Esophagus squamous epithelium (tissue), 5 donors: Measurements from ENCODE around the gene TNFRSF4. TPM values are rescaled to one million over a fixed set of nuclear protein-coding genes. Genes with fewer than 3 reads are reported as not detected.
"Not testable (repeated sequence)": the region's sequence is repeated elsewhere in the genome, so short reads cannot be mapped to it uniquely, and the experiment has no call there.

Source experiments
- DNase-seq: peaks from one replicate; lab custom pipeline; 2025; lab: John Stamatoyannopoulos, UW
- H3K27ac ChIP-seq, 4 donors: fragments of 200-600 bp; sonication (generic); one replicate each; pipeline ENCODE4 v1.5.1; 2016 to 2019; ENCODE audit warnings: mild to moderate bottlenecking in 1 of 4
- H3K27me3 ChIP-seq, 4 donors: fragments of 200-600 bp; sonication (generic); 1 replicate in 3 of 4; 2 replicates in 1 of 4; pipeline versions ENCODE4 v1.5.1 to v1.6.0; 2017 to 2021; ENCODE audit warnings: antibody characterized with exemption in 1 of 4
- H3K36me3 ChIP-seq, 3 donors: fragments of 200-600 bp; sonication (generic); one replicate each; pipeline ENCODE4 v1.5.1; 2016 to 2019
- H3K4me1 ChIP-seq, 3 donors: fragments of 200-600 bp; sonication (generic); one replicate each; pipeline ENCODE4 v1.5.1; 2017 to 2019
- H3K4me3 ChIP-seq, 4 donors: fragments of 200-600 bp; sonication (generic); 1 replicate in 3 of 4; 2 replicates in 1 of 4; pipeline ENCODE4 v1.5.1; 2016 to 2019; ENCODE audit warnings: mild to moderate bottlenecking in 2 of 4, moderate library complexity in 1 of 4
- H3K9me3 ChIP-seq, 3 donors: fragments of 200-600 bp; sonication (generic); one replicate each; pipeline ENCODE4 v1.5.1; 2016 to 2019
- POLR2A ChIP-seq, 4 donors: fragments of 450-650 bp; IDR thresholded peaks; one replicate each; pipeline ENCODE4 v1.6.1; 2017; ENCODE audit warnings: antibody characterized with exemption in 4 of 4, mild to moderate bottlenecking in 4 of 4, moderate library complexity in 3 of 4
- WGBS, 2 donors: methylation state at CpG; one replicate each; pipeline ENCODE4 v1.1.5; 2018; 5-methylcytosine and 5-hydroxymethylcytosine counted together
- intact Hi-C: fragments of 100-400 bp; cut with DNase I; formaldehyde crosslinking; loops from one replicate; pipeline ENCODE4 v1.15.0; 2022
- total RNA-seq, 4 donors: library from RNA; depleted of rRNA; stranded (reverse); fragments of >200 nt; gene quantifications; one replicate each; pipeline ENCODE4 v1.1.0, GENCODE V29; 2016
- TF ChIP-seq, protein P1 (sequence below), 6 experiments: fragments of 450-650 bp in 4 of 6; fragments of 200-600 bp in 2 of 6; sonication (generic) in 2 of 6; IDR thresholded peaks; one replicate each; pipeline ENCODE4 v1.5.1; 2016 to 2019; ENCODE audit warnings: antibody characterized with exemption in 6 of 6, mild to moderate bottlenecking in 4 of 6, moderate library complexity in 4 of 6
- donor health status: DM: yes; HTN: yes; CAD: no.

TNFRSF4 gene
- total RNA-seq, 4 donors from 2014 or later, result 0.40 to 1.3 (median 0.57) TPM; not detected in 1

DNA sequence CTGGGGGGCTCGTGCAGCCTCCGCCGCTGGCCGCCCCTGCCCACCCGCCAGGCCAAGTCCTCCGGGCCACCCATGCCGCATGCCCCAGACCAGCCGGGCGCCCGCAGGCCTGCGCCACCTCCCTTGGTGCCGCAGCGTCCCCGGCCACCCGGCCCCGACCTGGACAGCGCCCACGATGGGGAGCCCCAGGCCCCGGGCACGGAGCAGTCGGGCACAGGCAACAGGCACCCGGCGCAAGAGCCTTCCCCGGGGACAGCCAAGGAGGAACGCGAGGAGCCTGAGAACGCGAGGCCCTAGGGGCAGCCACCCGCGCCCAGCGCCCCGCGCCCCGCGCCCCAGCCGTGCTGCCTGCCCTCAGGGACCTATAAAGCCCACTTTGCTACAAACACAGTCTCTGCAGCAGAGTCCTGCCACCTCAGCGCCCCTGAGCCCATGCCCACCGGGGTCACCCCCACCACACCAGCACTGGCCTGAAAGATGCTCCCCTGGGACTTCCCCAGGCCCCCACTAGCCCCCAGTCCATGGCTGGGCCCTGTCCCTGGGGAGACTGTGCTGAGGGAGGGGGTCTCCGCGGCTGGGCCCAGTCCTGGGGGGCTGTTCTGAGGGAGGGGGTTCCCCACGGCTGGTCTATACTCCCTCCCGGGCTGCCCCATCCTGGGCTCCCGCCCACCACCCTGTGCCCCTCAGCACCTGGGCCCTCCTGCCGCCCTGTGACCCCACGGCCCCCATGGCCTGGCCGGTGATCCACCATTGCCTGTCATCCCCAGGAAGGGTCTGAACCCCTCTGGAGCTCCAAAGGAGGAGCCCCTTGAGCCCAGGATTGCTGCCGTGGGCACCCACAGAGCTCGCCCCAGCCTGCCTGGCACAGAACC, 16.2 kb downstream of the TNFRSF4 start:
- Histone ChIP-seq H3K9me3 (peaks cover 0 to 7% (median 0%) of the 10 kb centered on the region in 3 donors), H3K4me1 (peaks cover 7 to 18% (median 9%) of the 10 kb centered on the region in 3 donors), H3K4me3 (no peak overlapping the region), H3K27ac (no peak overlapping the region), H3K27me3 (peaks cover 0 to 23% (median 2%) of the 10 kb centered on the region in 4 donors), H3K36me3 (no peaks in the 10 kb centered on the region)
- 100% methylated on average over 1 of the region's 48 CpGs; no CpG with 5 or more reads in 1 of the 2 donors for WGBS, 2 donors
- TF ChIP-seq POLR2A (IDR thresholded peaks at IDR 0.05), result no peak
- TF ChIP-seq, protein P1, sequence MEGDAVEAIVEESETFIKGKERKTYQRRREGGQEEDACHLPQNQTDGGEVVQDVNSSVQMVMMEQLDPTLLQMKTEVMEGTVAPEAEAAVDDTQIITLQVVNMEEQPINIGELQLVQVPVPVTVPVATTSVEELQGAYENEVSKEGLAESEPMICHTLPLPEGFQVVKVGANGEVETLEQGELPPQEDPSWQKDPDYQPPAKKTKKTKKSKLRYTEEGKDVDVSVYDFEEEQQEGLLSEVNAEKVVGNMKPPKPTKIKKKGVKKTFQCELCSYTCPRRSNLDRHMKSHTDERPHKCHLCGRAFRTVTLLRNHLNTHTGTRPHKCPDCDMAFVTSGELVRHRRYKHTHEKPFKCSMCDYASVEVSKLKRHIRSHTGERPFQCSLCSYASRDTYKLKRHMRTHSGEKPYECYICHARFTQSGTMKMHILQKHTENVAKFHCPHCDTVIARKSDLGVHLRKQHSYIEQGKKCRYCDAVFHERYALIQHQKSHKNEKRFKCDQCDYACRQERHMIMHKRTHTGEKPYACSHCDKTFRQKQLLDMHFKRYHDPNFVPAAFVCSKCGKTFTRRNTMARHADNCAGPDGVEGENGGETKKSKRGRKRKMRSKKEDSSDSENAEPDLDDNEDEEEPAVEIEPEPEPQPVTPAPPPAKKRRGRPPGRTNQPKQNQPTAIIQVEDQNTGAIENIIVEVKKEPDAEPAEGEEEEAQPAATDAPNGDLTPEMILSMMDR (IDR thresholded peaks at IDR 0.05), result no peak
- DNase-seq, result no peak
- intact Hi-C loops, result no loop called here

GRCh38 chr1:1197188-1197500, 16.8 kb downstream of the TNFRSF4 start:
- Histone ChIP-seq H3K4me3 (no peak overlapping the region), H3K27me3 (peaks cover 0 to 20% (median 2%) of the 10 kb centered on the region in 4 donors), H3K27ac (no peak overlapping the region), H3K36me3 (no peaks in the 10 kb centered on the region), H3K9me3 (peaks cover 0 to 7% (median 0%) of the 10 kb centered on the region in 3 donors), H3K4me1 (peaks cover 5 to 16% (median 9%) of the 10 kb centered on the region in 3 donors)
- WGBS, 2 donors, result 67 to 73% methylated on average over 1 to 3 of the region's 8 CpGs
- intact Hi-C loops, result no loop called here
- no peak for TF ChIP-seq POLR2A (IDR thresholded peaks at IDR 0.05)
- TF ChIP-seq, protein P1 (IDR thresholded peaks at IDR 0.05), result no peak
- DNase-seq, result no peak

GRCh38 chr1:1196431-1197187, 17.3 kb downstream of the TNFRSF4 start:
- no peak overlapping the region for H3K4me3 ChIP-seq
- intact Hi-C loops, result no loop called here
- H3K36me3 ChIP-seq, result no peaks in the 10 kb centered on the region
- no peak overlapping the region for H3K27ac ChIP-seq
- H3K27me3 ChIP-seq, result peaks cover 0 to 20% (median 2%) of the 10 kb centered on the region in 4 donors
- DNase-seq, result no peak
- 69 to 92% methylated on average over 5 to 7 of the region's 13 CpGs for WGBS, 2 donors
- TF ChIP-seq, protein P1 (IDR thresholded peaks at IDR 0.05), result no peak
- H3K9me3 ChIP-seq, result peaks cover 0 to 7% (median 0%) of the 10 kb centered on the region in 3 donors
- H3K4me1 ChIP-seq, result peaks cover 5 to 15% (median 9%) of the 10 kb centered on the region in 3 donors

- H3K9me3 ChIP-seq, intact Hi-C loops, H3K27ac ChIP-seq, H3K36me3 ChIP-seq, H3K4me3 ChIP-seq, DNase-seq: not testable (repeated sequence)
- 92 to 98% methylated on average over 4 to 5 of the region's 6 CpGs for WGBS, 2 donors
- Histone ChIP-seq H3K4me1 (peaks cover under 1 to 10% (median 2%) of the 10 kb centered on the region in 3 donors), H3K27me3 (peaks cover 0 to 11% (median 1%) of the 10 kb centered on the region in 4 donors)
Measured at GRCh38 chr1:1195726-1196125, 18.2 kb downstream of the TNFRSF4 start.

- 92% methylated on average over 3 of the region's 3 CpGs for WGBS, 2 donors
- TF ChIP-seq, protein P1 (IDR thresholded peaks at IDR 0.05), result no peak
- no peak for TF ChIP-seq POLR2A (IDR thresholded peaks at IDR 0.05)
Measured at GRCh38 chr1:1194723-1195122, 19.2 kb downstream of the TNFRSF4 start.

More at GRCh38 chr1:1194723-1195122, 19.2 kb downstream of the TNFRSF4 start:
- no peaks in the 10 kb centered on the region for H3K36me3 ChIP-seq
- H3K4me1 ChIP-seq, result peaks cover 0 to 4% (median 0%) of the 10 kb centered on the region in 3 donors
- no peak overlapping the region for H3K27ac ChIP-seq
- peaks cover 0 to 3% (median 0%) of the 10 kb centered on the region in 4 donors for H3K27me3 ChIP-seq
- H3K4me3 ChIP-seq, result no peak overlapping the region
- peaks cover 0 to 7% (median 0%) of the 10 kb centered on the region in 3 donors for H3K9me3 ChIP-seq
- no peak for DNase-seq
- intact Hi-C loops, result no loop called here
